Breast epithelium (tissue), 3 donors: Measurements from ENCODE around the gene MFAP5.

Source experiments
- POLR2A ChIP-seq: fragments of 450-650 bp; IDR thresholded peaks from one replicate; pipeline ENCODE4 v1.6.1; 2016; ENCODE audit warnings: antibody characterized with exemption, mild to moderate bottlenecking, moderate library complexity
- POLR2AphosphoS5 ChIP-seq, 3 donors: sonication (generic); formaldehyde crosslinking; IDR thresholded peaks; one replicate each; pipeline ENCODE4 v1.6.1; 2017; ENCODE audit warnings: antibody characterized with exemption in 3 of 3
- TF ChIP-seq, protein P1 (sequence below), 3 donors: fragments of 450-650 bp; IDR thresholded peaks; one replicate each; pipeline ENCODE4 v1.5.1; 2016 to 2017; ENCODE audit warnings: antibody characterized with exemption in 3 of 3, mild to moderate bottlenecking in 3 of 3, moderate library complexity in 3 of 3

DNA sequence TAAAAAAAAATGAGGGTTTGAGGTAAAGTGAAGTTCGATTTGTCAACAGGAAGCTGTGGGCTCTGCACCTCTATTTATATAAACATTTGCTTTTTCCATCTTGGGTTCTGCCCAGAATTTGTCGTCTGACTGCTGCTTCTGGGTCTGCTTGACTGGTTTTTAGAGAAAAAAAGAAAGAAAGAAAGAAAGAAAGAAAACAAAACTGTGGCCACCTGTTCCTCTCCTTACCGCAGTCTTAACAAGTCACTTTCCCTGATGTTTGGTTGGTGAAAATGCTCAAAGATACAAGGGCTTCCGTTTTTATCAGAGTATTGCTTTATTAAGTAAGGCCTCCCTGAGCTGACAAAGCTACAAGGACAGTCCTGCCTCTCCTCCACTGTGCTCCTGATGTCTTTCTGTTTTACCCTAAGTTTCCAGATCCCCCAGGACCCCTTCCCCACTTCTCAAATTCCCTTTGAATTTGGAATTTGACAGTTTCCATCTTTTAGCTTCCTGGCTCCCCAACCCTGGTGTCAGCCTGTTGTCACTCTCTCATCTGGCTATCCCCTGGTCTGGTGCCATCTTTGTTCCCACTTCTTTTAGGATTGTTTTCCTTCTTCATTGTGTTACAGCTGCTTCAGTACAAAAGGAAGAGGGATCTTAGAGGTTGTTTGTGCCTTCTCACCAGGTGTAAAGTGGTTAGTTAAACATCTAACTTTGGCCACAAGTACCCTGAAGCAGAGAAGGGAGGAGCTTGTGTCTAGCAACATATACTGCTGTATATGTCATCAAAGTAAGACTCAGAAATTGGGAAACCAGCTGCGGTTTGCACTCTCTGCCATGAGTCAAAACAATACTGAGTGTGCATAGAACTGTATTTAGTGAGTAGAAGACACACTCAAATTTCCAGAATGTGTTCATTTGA is 18.0 kb downstream of the MFAP5 start:
- TF ChIP-seq POLR2A = no peak
- TF ChIP-seq, protein P1, sequence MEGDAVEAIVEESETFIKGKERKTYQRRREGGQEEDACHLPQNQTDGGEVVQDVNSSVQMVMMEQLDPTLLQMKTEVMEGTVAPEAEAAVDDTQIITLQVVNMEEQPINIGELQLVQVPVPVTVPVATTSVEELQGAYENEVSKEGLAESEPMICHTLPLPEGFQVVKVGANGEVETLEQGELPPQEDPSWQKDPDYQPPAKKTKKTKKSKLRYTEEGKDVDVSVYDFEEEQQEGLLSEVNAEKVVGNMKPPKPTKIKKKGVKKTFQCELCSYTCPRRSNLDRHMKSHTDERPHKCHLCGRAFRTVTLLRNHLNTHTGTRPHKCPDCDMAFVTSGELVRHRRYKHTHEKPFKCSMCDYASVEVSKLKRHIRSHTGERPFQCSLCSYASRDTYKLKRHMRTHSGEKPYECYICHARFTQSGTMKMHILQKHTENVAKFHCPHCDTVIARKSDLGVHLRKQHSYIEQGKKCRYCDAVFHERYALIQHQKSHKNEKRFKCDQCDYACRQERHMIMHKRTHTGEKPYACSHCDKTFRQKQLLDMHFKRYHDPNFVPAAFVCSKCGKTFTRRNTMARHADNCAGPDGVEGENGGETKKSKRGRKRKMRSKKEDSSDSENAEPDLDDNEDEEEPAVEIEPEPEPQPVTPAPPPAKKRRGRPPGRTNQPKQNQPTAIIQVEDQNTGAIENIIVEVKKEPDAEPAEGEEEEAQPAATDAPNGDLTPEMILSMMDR (IDR thresholded peaks at IDR 0.05) = no peak
- no peak for TF ChIP-seq POLR2AphosphoS5 (IDR thresholded peaks at IDR 0.05)
